Suppressor macrophage treated with lipopolysaccharide for 1 hour (primary cell): ENCODE data around the gene ZP2.
"Not testable (repeated sequence)": the region's sequence is repeated elsewhere in the genome, so short reads cannot be mapped to it uniquely, and the experiment has no call there.

Experiments used
- DNase-seq, 3 donors: peaks; one replicate each; pipeline ENCODE4 v3.0.0-alpha.2; 2020 to 2022

ZP2 gene

GRCh38 chr16:21214086-21214485, 2.7 kb upstream of the ZP2 start:
- DNase-seq, result no peak

- DNase-seq, result no peak
These were observed 2.7 kb downstream of the ZP2 start for GRCh38 chr16:21208446-21209230.

GRCh38 chr16:21206550-21206949, 4.8 kb downstream of the ZP2 start:
- DNase-seq, result no peak

- DNase-seq, result no peak
These were observed 6.1 kb downstream of the ZP2 start for GRCh38 chr16:21205303-21205702.

- DNase-seq, result no peak
These were observed 8.1 kb downstream of the ZP2 start for GRCh38 chr16:21203155-21203797.

- no peak for DNase-seq
These were observed 11.7 kb downstream of the ZP2 start for GRCh38 chr16:21199607-21200218.

GRCh38 chr16:21197621-21198020, 13.8 kb downstream of the ZP2 start:
- DNase-seq, result no peak

GRCh38 chr16:21197112-21197511, 14.3 kb downstream of the ZP2 start:
- peak in 1 of 3 donors; percentile 13 for DNase-seq

GRCh38 chr16:21195330-21195729, 16.0 kb downstream of the ZP2 start:
- not testable (repeated sequence) for DNase-seq

- DNase-seq, result no peak
These were observed 16.5 kb downstream of the ZP2 start for GRCh38 chr16:21194771-21195301.

- no peak for DNase-seq
These were observed 18.4 kb downstream of the ZP2 start for GRCh38 chr16:21192991-21193390.

- no peak for DNase-seq
These were observed 20.8 kb downstream of the ZP2 start for GRCh38 chr16:21190599-21190998.

- no peak for DNase-seq
These were observed 21.4 kb downstream of the ZP2 start for GRCh38 chr16:21190013-21190412.

GRCh38 chr16:21189311-21189710, 22.1 kb downstream of the ZP2 start:
- DNase-seq, result no peak

GRCh38 chr16:21186326-21186691, 25.1 kb downstream of the ZP2 start:
- DNase-seq, result no peak

GRCh38 chr16:21185659-21186325, 25.6 kb downstream of the ZP2 start:
- no peak for DNase-seq

GRCh38 chr16:21184834-21185233, 26.5 kb downstream of the ZP2 start:
- peak; percentile 49 to 58 (median 56) for DNase-seq

- no peak for DNase-seq
These were observed 27.4 kb downstream of the ZP2 start for GRCh38 chr16:21183995-21184394.

GRCh38 chr16:21179983-21180365, 31.4 kb downstream of the ZP2 start:
- DNase-seq, result no peak

- no peak for DNase-seq
These were observed 32.0 kb downstream of the ZP2 start for GRCh38 chr16:21179126-21179982.

- no peak for DNase-seq
These were observed 36.0 kb downstream of the ZP2 start for GRCh38 chr16:21175397-21175796.

- no peak for DNase-seq
These were observed 38.7 kb downstream of the ZP2 start for GRCh38 chr16:21172650-21173049.
